H7 (cell line): ENCODE data around the gene SCAF4. TPM values are rescaled to one million over a fixed set of nuclear protein-coding genes. Genes with fewer than 3 reads are reported as not detected.
A peak's percentile ranks its signal among the peaks of the same experiment; 100 is the strongest.

Experiments
- DNase-seq: peaks from one replicate; pipeline ENCODE4 v3.0.0; 2012
- H3K27me3 ChIP-seq: 2 replicates; pipeline ENCODE4 v1.6.0; 2011; ENCODE audit warnings: mild to moderate bottlenecking, low read length; ENCODE audit not compliant: control insufficient read depth, insufficient read depth
- H3K36me3 ChIP-seq: replicated peaks from 2 replicates; pipeline ENCODE4 v1.5.1; 2011; ENCODE audit warnings: low read length; ENCODE audit not compliant: control insufficient read depth, insufficient read depth
- H3K4me3 ChIP-seq: 2 replicates; pipeline ENCODE4 v1.5.1; 2011; ENCODE audit warnings: low read depth, mild to moderate bottlenecking, control low read depth, low read length, moderate library complexity; ENCODE audit not compliant: insufficient read depth
- total RNA-seq: library from RNA; depleted of rRNA; stranded (reverse); fragments of >200 nt; shearing (Covaris generic); gene quantifications from 2 replicates; pipeline ENCODE4 v1.2.3, GENCODE V29; 2014

The SCAF4 gene
- total RNA-seq, 1 experiment from 2014 or later = 9.5 TPM

DNA sequence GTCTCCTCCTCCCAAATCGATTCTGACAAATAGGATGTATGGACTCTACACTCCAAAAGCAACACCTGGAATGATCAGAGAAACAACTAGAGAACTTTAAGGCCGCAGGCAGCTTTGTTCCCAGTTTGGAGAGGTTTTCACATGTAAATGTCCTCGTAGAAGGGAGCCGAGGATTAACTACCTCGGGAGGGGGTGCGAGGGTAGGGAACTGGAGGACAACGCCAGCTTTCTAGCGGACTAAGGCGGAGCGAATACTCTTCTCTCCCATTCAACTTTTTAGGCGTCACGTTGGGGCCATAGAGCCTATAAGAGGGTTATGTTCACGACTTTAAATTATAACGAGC lies 1.2 kb downstream of the SCAF4 start:
- Histone ChIP-seq H3K36me3 (no peaks in the 10 kb centered on the region), H3K27me3 (no peaks in the 10 kb centered on the region), H3K4me3 (peak overlapping the region; percentile 88)
- peak; percentile 87 for DNase-seq

DNA sequence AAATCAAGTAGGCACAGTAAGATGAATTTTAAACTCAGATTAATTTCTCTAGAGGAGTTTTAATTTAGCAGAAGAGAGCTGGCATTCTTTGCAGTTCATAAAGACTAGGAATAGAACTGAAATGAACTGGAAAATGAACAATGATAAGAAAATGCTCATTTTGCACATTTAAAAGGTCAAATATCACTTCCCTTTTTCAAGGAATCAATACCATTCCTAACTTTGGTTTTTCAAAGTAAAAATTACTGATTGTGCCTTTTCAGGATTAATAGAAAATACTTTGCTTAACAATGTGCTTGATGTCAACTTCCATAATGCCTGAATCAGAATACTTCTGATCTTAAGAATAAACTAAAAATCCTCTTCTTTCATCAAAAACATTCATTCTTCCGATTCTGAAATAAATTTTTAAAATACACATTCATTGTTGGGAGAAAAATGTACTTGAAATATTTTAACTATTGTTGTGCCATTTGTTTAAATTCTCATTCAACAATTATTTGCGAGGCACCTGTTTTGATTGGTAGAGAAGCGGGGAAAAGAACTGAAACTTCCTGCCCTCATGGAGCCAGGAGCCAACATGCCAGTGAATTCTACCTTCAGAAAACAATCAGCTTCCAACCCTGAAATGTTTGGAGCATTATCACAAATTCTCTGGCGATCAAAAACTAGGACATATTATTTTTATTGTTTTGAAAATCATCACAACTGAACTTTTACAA lies 2.1 kb downstream of the SCAF4 start:
- H3K4me3 ChIP-seq = peak overlapping the region; percentile 88
- no peaks in the 10 kb centered on the region for H3K27me3 ChIP-seq
- no peaks in the 10 kb centered on the region for H3K36me3 ChIP-seq
- DNase-seq = no peak

DNA sequence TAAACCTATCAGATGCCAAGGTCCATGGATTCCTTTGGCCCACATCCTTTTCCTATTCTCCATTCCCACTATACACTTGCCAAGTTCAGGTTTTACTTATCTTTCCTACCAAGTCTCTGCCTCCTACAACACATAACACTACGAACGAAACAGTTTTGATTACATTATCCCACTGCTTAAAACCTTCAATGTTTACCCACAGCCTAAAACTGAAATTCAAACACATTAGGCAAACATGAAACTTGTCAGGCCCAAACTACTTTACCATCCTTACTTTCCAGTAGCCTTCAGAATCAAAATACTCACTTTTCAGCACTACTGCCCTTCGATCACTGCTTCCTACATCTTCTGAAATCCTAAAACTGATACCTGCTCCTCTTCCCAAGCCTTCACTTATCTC lies 3.0 kb downstream of the SCAF4 start:
- H3K36me3 ChIP-seq = no peaks in the 10 kb centered on the region
- H3K27me3 ChIP-seq = no peaks in the 10 kb centered on the region
- no peak overlapping the region for H3K4me3 ChIP-seq
- no peak for DNase-seq

DNA sequence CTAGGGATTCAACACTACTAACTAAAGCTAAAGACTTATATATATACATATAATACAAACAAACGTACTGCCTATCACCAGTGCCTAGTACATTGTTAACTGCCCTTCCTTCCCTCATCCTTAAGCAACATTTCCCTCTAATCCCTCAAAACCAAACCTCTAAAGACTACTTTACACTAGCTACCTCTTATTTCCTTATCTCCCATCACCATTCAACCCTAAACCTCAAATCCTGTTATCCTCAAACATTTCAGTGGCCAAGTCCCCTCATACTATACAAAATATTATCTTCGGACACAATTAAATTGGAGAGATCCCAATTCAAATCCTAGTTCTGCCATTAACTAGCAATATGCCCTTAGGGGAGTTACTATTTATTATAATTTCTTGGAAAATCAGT lies 3.7 kb downstream of the SCAF4 start:
- Histone ChIP-seq H3K4me3 (no peak overlapping the region), H3K27me3 (no peaks in the 10 kb centered on the region)
- DNase-seq = no peak

DNA sequence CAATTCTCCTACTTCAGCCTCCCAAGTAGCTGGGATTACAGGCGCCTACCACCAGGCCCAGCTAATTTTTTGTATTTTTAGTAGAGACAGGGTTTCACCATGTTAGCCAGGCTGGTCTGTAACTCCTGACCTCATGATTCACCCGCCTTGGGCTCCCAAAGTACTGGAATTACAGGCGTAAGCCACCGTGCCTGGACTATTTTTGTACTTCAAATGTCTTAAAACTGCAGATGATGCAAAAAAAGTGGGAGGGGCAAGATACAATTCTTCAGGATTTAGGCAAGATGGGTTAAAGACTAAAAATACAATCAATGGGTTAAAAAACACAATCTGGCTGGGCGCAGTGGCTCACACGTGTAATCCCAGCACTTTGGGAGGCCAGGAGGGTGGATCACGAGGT lies 4.7 kb downstream of the SCAF4 start:
- no peaks in the 10 kb centered on the region for H3K36me3 ChIP-seq
- no peaks in the 10 kb centered on the region for H3K27me3 ChIP-seq
- no peak for DNase-seq
- no peak overlapping the region for H3K4me3 ChIP-seq

More for the DNA sequence above, 3.7 kb downstream of the SCAF4 start:
- no peaks in the 10 kb centered on the region for H3K36me3 ChIP-seq

DNA sequence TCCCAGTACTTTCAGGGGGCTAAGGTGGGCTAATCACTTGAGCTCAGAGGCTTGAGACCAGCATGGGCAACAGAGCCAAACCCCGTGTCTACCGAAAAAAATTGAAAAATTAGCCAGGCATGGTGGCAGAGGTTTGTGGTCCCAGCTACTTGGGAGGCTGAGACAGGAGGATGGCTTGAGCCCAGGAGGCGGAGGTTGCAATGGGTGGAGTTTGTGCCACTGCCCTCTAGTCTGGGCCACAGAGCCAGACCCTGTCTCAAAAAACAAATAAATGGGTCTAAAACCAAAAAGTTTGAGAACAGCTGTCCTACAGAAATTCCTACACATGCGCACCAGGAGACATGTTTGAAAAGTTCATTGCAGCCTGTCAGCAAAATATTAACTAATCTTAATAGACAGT lies 5.5 kb downstream of the SCAF4 start:
- H3K36me3 ChIP-seq = no peaks in the 10 kb centered on the region
- H3K4me3 ChIP-seq = no peak overlapping the region
- no peaks in the 10 kb centered on the region for H3K27me3 ChIP-seq
- no peak for DNase-seq

DNA sequence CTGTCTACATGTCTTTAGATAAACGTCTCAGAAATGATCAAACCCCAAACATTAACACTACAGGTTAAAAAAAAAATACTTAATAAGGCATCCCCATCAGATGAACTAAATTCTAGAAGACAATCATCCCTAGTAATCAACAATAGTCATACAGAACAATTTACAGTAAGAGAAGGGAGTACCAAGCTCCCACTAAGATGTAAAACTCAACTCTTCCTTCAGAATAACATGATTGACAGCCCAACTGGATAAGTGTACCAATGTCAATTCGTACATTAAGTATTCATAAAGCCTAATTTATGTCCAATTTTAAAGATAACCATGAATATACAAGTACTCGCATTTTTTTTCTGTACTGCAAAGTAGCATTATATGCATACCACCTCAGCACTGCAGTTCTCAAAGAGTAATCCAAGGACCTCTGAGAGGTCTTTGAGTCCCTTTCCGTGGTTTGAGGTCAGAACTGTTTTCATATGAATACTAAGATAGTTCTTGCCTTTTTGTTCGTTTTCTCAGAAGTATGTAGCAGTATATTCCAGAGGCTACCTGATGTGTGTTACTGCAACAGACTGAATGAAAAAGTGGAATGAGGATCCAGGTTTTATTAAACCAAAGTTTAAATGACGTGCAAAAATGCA lies 6.6 kb downstream of the SCAF4 start:
- Histone ChIP-seq H3K27me3 (no peaks in the 10 kb centered on the region), H3K36me3 (no peaks in the 10 kb centered on the region), H3K4me3 (no peak overlapping the region)
- no peak for DNase-seq

DNA sequence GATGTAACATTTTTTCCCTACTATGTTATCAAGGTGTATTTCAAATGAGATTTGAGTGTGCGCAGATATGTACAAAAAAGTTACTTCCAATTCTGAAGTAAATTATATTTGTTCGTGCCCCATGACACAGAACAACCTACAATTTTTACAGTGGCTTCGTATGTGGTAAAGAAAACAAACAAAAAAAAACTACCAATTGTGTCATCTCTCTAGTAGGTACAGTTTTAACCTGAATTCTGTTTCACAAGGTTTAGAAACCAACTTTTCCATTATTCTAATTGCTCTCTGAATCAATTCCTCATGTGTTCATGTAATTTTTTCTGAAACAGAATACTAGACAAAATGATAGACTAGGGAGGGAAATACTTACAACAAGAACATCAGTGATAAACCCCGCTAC lies 7.4 kb downstream of the SCAF4 start:
- Histone ChIP-seq H3K27me3 (no peaks in the 10 kb centered on the region), H3K4me3 (no peak overlapping the region), H3K36me3 (no peaks in the 10 kb centered on the region)
- no peak for DNase-seq

DNA sequence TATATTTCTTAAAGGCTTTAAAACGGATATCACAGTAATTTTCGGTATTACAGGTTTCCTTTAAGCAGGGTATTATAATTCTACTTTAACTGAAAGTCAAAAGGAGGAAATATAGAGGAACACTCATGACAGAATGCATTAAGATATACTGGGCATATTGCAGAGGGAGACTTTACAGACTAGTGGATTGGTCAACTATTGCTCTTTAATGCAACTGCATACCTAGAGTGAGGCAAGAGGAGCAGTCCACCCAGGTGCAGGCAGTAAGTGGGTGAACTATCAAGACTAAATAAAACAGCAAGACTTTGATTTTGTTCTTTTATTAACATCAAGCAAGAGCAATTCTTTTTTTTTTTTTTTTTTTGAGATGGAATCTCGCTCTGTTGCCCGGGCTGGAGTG lies 10.5 kb downstream of the SCAF4 start:
- H3K36me3 ChIP-seq = no peaks in the 10 kb centered on the region
- H3K4me3 ChIP-seq = no peak overlapping the region
- H3K27me3 ChIP-seq = no peaks in the 10 kb centered on the region
- no peak for DNase-seq

DNA sequence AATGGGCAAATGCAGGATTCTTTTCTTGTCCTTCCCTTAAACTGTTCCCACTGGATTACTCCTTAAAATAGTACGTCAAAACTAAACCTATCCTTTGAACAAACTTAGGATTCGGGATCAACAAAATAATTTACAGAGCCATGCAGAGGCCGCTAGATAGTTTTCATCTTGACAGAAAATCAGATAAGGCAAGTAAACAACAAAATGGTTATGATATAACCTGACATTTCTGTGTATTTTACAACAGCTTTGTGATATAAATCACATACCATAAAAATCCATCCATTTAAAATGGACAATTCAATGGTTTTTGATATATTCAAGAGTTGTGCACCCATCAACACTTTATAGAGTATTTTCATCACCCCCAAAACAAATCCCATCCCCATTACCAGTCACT lies 11.2 kb downstream of the SCAF4 start:
- H3K27me3 ChIP-seq = no peaks in the 10 kb centered on the region
- no peaks in the 10 kb centered on the region for H3K36me3 ChIP-seq
- no peak overlapping the region for H3K4me3 ChIP-seq
- DNase-seq = no peak

DNA sequence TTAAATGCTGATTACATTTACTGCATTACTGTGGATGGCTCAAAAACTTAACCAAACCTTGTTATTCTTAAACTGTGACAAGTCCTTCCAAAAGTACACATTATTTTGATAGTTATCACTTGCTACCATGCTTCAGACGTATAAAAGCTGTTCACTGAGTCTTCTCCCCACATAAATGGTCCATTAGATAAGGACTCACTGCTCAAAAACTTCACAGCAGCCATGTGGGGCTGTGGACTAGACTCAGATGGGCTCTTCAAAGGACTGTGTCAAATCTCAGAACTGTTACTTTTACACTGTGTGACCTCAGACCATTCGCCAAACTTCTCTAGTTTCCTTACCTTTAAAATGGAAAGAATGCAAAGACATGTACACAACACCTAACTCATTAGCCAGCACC lies 11.6 kb downstream of the SCAF4 start:
- H3K36me3 ChIP-seq = no peaks in the 10 kb centered on the region
- no peak for DNase-seq
- no peak overlapping the region for H3K4me3 ChIP-seq
- no peaks in the 10 kb centered on the region for H3K27me3 ChIP-seq

DNA sequence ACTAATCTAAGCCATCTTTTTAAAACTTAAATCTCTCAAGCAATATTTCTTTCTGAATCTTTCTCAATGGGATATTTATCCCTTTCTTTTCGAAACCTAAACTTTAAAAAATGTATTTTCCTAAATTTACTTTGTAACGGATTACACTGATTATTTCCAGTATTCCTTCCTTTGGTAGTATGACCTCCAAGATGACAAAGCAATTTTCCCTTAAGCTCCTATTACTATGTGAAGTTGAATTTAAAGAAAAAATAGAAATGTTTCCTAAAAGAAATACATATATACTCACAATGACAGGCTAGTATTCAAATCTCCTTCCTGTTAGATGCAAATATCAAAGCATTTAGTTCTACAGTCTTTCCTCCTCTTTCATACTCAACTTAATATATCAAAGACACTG lies 15.8 kb downstream of the SCAF4 start:
- no peak overlapping the region for H3K4me3 ChIP-seq
- DNase-seq = no peak
- no peaks in the 10 kb centered on the region for H3K27me3 ChIP-seq
- no peaks in the 10 kb centered on the region for H3K36me3 ChIP-seq

DNA sequence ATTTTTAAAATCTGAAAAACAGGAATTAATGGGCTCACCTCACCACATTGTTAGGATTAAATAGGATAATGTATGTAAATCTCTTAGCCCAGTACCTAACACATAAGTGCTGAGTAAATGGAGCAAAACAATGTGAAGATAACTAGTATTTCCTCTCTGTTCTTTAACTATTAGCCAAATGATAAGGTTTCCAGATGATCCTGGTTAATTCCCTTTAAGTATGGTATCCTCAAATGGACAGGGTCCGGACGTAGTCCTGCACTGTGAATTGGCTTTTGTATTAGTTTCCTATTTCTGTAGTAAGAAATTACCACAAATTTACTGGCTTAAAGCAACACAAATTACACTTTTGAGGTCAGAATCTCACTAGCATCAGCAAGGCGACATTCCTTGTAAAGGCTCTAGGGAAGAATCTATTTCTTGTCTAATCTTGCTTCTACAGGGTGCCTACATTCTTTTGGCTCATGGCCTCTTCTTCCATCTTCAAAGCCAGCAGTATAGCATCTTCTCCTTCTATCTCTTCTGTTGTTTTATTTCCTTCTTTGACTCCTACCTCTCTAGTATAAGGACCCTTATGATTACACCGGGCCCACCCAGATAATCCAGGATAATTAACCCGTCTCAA lies 17.1 kb downstream of the SCAF4 start:
- no peak for DNase-seq
- no peaks in the 10 kb centered on the region for H3K27me3 ChIP-seq
- H3K36me3 ChIP-seq = no peaks in the 10 kb centered on the region
- no peak overlapping the region for H3K4me3 ChIP-seq

DNA sequence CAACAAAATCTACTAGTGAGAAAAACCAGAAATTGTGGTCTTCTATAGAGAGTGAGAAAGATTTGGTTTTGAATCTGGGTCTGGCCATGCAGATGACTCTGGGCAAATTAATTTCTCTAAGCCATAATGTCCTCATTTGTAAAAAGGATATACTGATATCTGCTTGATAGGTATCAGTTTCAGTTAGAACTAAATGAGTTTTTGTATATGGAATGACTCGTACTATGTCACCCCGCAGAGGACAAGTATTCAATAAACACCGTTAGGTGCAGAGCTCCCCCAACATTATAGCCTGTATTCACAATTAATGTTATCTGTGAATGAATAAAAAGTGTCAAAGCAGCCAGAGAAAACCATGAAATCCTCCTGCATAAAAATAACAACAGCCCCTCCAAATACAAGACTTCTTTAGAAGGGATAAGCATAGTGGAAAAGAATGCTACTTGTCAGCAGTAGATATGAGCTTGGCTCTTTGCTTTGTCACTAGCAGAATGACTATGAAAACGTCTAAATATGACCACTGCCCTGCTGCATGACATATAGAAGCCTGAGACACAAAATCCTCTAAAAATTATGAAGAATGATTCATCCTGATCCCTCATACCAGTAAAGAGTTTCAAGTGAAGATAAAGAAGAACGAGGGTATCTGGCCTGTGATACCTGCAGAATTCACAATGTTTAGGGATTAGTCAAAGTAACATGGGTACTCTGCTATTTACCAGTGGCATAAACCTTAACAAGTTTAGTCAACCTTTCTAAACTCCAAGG lies 17.8 kb downstream of the SCAF4 start:
- Histone ChIP-seq H3K36me3 (no peaks in the 10 kb centered on the region), H3K27me3 (no peaks in the 10 kb centered on the region), H3K4me3 (no peak overlapping the region)
- DNase-seq = no peak

DNA sequence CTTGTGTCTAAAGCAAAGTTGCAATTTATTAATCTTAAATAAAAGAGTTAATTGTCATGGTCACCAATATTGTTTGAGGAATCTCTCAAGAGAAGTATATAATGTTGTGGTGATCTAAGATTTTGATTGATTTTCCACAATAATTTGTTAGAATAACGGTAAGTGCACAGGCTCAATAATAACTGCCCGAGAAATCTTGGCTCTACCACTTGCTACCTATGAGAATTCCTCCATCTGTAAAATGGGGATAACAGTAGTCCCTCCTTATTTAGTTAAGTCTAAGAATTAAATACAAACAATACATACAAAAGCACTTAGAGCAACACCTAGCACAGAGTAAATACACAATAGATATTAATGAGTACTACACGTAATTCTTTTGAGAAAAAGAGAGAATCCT lies 18.8 kb downstream of the SCAF4 start:
- DNase-seq = no peak
- Histone ChIP-seq H3K4me3 (no peak overlapping the region), H3K27me3 (no peaks in the 10 kb centered on the region), H3K36me3 (no peaks in the 10 kb centered on the region)
